ENCODE results near the gene PIAS3.

The PIAS3 gene

GRCh38 chr1:145891143-145891542 lies 32.3 kb upstream of the PIAS3 start:
- Histone ChIP-seq H3K9ac (ENCODE audit: low read depth, low read length) (peak overlapping the region; percentile 71), H3K4me3 (ENCODE audit: low read length) (peak overlapping the region; percentile 31), H3K27me3 (ENCODE audit: control insufficient read depth, insufficient read depth, low read length) (no peaks in the 10 kb centered on the region), H3K36me3 (ENCODE audit: insufficient read depth, low read length) (peaks cover 27% of the 10 kb centered on the region), H3K4me2 (ENCODE audit: low read length) (peak overlapping the region; percentile 66), H3K9me3 (replicated peaks; ENCODE audit: low read length) (no peaks in the 10 kb centered on the region), H3K4me1 (ENCODE audit: control insufficient read depth, insufficient read depth, low read length) (peaks cover 33% of the 10 kb centered on the region)

DNA sequence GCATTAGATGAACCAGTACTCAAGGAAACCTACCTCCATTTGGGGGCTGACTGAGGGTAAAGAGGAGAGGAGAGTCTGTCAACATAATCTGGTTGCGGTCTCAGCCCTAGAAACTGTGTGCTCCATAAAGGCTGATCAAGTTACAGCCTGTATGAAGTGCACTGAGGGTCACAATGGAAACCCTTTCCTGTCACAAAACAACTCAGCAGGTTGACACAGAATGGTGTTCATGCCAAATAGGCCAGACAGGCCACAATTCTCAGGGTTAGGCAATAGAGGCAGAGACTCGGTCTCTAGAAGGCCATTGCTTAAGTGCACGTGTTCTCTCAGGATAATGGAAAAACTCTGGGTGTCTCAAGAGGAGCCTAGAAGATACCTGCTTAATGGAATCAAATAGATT lies 30.8 kb upstream of the PIAS3 start:
- H3K27me3 ChIP-seq (ENCODE audit: control insufficient read depth, insufficient read depth, low read length): no peaks in the 10 kb centered on the region

DNA sequence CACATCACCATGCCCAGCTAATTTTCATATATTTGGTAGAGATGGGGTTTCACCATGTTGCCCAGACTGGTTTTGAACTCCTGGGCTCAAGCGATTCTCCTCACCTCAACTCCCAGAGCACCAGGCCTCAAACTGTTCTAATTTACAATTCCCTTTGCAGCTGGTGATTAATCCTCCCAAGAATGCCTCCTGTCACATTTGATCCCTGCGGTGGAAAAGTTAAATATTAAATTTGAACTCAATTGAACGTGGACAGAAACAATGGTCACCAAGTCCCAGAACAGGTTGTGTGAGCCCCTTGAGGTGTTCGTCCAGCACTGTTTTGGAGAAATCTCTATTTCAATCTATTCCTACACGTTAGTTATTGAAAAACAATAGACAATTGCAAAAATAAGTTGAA lies 28.8 kb upstream of the PIAS3 start:
- no peaks in the 10 kb centered on the region for H3K27me3 ChIP-seq (ENCODE audit: control insufficient read depth, insufficient read depth, low read length)
- no peak overlapping the region for H3K9ac ChIP-seq (ENCODE audit: low read depth, low read length)
- no peak overlapping the region for H3K4me2 ChIP-seq (ENCODE audit: low read length)
- no peaks in the 10 kb centered on the region for H3K9me3 ChIP-seq (replicated peaks; ENCODE audit: low read length)
- H3K4me3 ChIP-seq (ENCODE audit: low read length): no peak overlapping the region
- H3K4me1 ChIP-seq (ENCODE audit: control insufficient read depth, insufficient read depth, low read length): peaks cover 34% of the 10 kb centered on the region
- H3K36me3 ChIP-seq (ENCODE audit: insufficient read depth, low read length): no peaks in the 10 kb centered on the region

More for the DNA sequence above, 30.8 kb upstream of the PIAS3 start:
- Histone ChIP-seq H3K4me3 (ENCODE audit: low read length) (no peak overlapping the region), H3K9me3 (replicated peaks; ENCODE audit: low read length) (no peaks in the 10 kb centered on the region), H3K4me1 (ENCODE audit: control insufficient read depth, insufficient read depth, low read length) (peaks cover 42% of the 10 kb centered on the region), H3K9ac (ENCODE audit: low read depth, low read length) (no peak overlapping the region), H3K4me2 (ENCODE audit: low read length) (no peak overlapping the region), H3K36me3 (ENCODE audit: insufficient read depth, low read length) (peaks cover 14% of the 10 kb centered on the region)

DNA sequence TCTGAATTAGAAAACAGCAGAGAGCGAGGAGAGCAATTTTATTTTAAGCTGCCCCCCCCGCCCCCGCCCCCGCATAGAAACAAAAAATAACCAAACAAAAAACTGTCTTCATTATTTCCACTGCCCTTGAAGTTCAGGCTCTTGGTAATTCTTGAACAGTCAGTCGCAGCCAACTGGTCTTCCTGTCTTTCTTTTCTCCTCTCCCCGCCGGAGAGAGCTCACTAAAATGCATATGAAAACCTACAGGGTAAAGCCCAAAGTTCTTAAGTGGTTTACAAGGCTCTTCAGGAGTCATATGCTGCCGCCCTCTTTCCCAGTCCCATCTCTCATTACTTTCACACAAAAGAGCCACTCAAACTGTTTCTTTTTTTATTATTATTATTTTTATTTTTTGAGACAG lies 27.9 kb upstream of the PIAS3 start:
- Histone ChIP-seq H3K36me3 (ENCODE audit: insufficient read depth, low read length) (no peaks in the 10 kb centered on the region), H3K27me3 (ENCODE audit: control insufficient read depth, insufficient read depth, low read length) (no peaks in the 10 kb centered on the region), H3K4me1 (ENCODE audit: control insufficient read depth, insufficient read depth, low read length) (peaks cover 28% of the 10 kb centered on the region), H3K4me3 (ENCODE audit: low read length) (no peak overlapping the region), H3K9ac (ENCODE audit: low read depth, low read length) (no peak overlapping the region), H3K4me2 (ENCODE audit: low read length) (no peak overlapping the region), H3K9me3 (replicated peaks; ENCODE audit: low read length) (no peaks in the 10 kb centered on the region)

- Histone ChIP-seq H3K27me3 (ENCODE audit: control insufficient read depth, insufficient read depth, low read length) (no peaks in the 10 kb centered on the region), H3K9ac (ENCODE audit: low read depth, low read length) (peak overlapping the region; percentile 39)
Observed at GRCh38 chr1:145886390-145886789, 27.5 kb upstream of the PIAS3 start.

DNA sequence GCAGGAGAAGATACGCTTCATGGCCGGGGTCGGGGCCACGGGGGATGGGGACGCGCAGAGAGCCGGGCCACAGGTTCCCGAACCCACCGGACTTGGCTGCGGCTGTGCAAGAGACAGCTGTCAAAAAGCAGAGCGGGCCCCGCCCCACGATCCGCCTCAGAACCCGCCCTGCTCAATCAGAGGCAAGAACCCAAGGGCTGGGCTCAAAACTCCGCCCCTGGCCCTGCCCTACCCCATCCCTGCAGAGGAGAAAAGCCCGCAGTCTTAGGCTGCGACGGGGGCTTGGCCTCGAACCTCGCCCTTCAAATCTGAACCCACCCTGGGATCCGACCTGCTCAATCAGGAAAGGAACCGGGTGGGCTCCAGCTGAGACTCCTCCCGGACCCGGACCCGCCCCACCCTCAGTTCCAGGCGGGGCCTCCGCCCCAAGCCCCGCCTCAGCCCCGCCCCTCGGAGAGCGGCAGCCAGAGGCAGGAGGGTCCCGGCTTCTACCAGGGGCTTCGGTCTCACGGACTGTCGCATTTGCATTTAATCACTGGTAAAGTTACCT lies 26.9 kb upstream of the PIAS3 start, which contains the start of gene ANKRD35:
Gene ANKRD35, minus strand, starts transcription at position 129 of the 550 bp plus-strand sequence. Its CDS starts 108 bp downstream, at position 21.
- no peaks in the 10 kb centered on the region for H3K9me3 ChIP-seq (replicated peaks; ENCODE audit: low read length)
- H3K4me1 ChIP-seq (ENCODE audit: control insufficient read depth, insufficient read depth, low read length): peaks cover 18% of the 10 kb centered on the region
- no peaks in the 10 kb centered on the region for H3K27me3 ChIP-seq (ENCODE audit: control insufficient read depth, insufficient read depth, low read length)
- H3K4me2 ChIP-seq (ENCODE audit: low read length): peak within 1 kb of the TSS; percentile 87
- H3K9ac ChIP-seq (ENCODE audit: low read depth, low read length): peak within 1 kb of the TSS; percentile 39
- H3K36me3 ChIP-seq (ENCODE audit: insufficient read depth, low read length): no peaks in the 10 kb centered on the region
- peak within 1 kb of the TSS; percentile 83 for H3K4me3 ChIP-seq (ENCODE audit: low read length)

More at GRCh38 chr1:145886390-145886789, 27.5 kb upstream of the PIAS3 start:
- no peaks in the 10 kb centered on the region for H3K36me3 ChIP-seq (ENCODE audit: insufficient read depth, low read length)
- peaks cover 23% of the 10 kb centered on the region for H3K4me1 ChIP-seq (ENCODE audit: control insufficient read depth, insufficient read depth, low read length)
- H3K4me3 ChIP-seq (ENCODE audit: low read length): peak overlapping the region; percentile 83
- peak overlapping the region; percentile 87 for H3K4me2 ChIP-seq (ENCODE audit: low read length)
- no peaks in the 10 kb centered on the region for H3K9me3 ChIP-seq (replicated peaks; ENCODE audit: low read length)

DNA sequence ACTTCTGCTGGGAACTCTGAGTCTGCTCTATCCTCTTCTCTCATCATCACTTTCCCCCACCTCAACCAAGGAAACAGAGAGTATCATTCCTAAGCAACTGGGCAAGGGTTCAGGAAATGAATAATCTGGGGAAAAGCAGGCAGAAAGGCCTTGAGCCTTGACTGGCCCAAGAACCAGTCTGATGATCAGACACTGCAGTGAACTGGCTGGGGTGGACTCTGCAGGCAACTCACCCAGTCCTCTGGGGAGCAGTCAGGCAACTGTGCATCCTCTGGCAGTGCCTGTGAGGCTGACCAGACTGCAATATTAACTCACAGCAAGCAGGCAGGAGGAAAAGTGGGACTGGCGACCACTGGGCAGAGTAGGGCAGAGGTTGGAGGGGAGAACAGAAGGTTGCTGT lies 25.8 kb upstream of the PIAS3 start:
- H3K4me3 ChIP-seq (ENCODE audit: low read length): no peak overlapping the region
- H3K27me3 ChIP-seq (ENCODE audit: control insufficient read depth, insufficient read depth, low read length): no peaks in the 10 kb centered on the region
- peak overlapping the region; percentile 87 for H3K4me2 ChIP-seq (ENCODE audit: low read length)
- H3K36me3 ChIP-seq (ENCODE audit: insufficient read depth, low read length): no peaks in the 10 kb centered on the region
- peaks cover 13% of the 10 kb centered on the region for H3K4me1 ChIP-seq (ENCODE audit: control insufficient read depth, insufficient read depth, low read length)
- no peak overlapping the region for H3K9ac ChIP-seq (ENCODE audit: low read depth, low read length)
- no peaks in the 10 kb centered on the region for H3K9me3 ChIP-seq (replicated peaks; ENCODE audit: low read length)

DNA sequence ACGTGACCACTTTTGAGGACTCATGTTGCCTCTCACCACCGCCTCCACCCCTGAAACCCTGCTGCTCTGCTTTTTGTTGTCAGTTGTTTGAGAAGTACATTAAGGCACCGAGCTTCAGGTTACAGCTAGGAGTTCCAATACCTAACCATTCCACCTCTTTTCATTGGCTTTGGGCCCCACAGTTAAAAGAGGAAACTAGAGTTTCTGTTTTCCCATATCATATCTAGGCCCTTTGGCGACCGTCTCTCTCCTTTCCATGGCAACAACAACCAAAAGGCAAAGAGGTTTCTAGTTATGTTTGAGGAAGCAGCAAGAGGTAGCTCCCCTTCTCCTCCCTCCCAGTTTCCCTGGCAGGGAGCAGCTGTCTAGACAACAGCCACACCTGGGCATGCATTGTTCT lies 20.9 kb upstream of the PIAS3 start:
- Histone ChIP-seq H3K4me2 (ENCODE audit: low read length) (no peak overlapping the region), H3K9me3 (replicated peaks; ENCODE audit: low read length) (no peaks in the 10 kb centered on the region), H3K36me3 (ENCODE audit: insufficient read depth, low read length) (no peaks in the 10 kb centered on the region), H3K9ac (ENCODE audit: low read depth, low read length) (no peak overlapping the region), H3K27me3 (ENCODE audit: control insufficient read depth, insufficient read depth, low read length) (no peaks in the 10 kb centered on the region), H3K4me3 (ENCODE audit: low read length) (no peak overlapping the region), H3K4me1 (ENCODE audit: control insufficient read depth, insufficient read depth, low read length) (peaks cover 5% of the 10 kb centered on the region)

- no peak overlapping the region for H3K4me2 ChIP-seq (ENCODE audit: low read length)
- no peaks in the 10 kb centered on the region for H3K4me1 ChIP-seq (ENCODE audit: control insufficient read depth, insufficient read depth, low read length)
- no peaks in the 10 kb centered on the region for H3K9me3 ChIP-seq (replicated peaks; ENCODE audit: low read length)
- H3K36me3 ChIP-seq (ENCODE audit: insufficient read depth, low read length): no peaks in the 10 kb centered on the region
- H3K9ac ChIP-seq (ENCODE audit: low read depth, low read length): no peak overlapping the region
- H3K4me3 ChIP-seq (ENCODE audit: low read length): no peak overlapping the region
- no peaks in the 10 kb centered on the region for H3K27me3 ChIP-seq (ENCODE audit: control insufficient read depth, insufficient read depth, low read length)
Observed at GRCh38 chr1:145878724-145879123, 19.8 kb upstream of the PIAS3 start.

GRCh38 chr1:145877923-145878486 lies 19.1 kb upstream of the PIAS3 start:
- Histone ChIP-seq H3K4me2 (ENCODE audit: low read length) (no peak overlapping the region), H3K27me3 (ENCODE audit: control insufficient read depth, insufficient read depth, low read length) (no peaks in the 10 kb centered on the region), H3K4me1 (ENCODE audit: control insufficient read depth, insufficient read depth, low read length) (peaks cover under 1% of the 10 kb centered on the region), H3K36me3 (ENCODE audit: insufficient read depth, low read length) (no peaks in the 10 kb centered on the region), H3K9me3 (replicated peaks; ENCODE audit: low read length) (no peaks in the 10 kb centered on the region), H3K9ac (ENCODE audit: low read depth, low read length) (no peak overlapping the region), H3K4me3 (ENCODE audit: low read length) (no peak overlapping the region)

- peaks cover 19% of the 10 kb centered on the region for H3K4me1 ChIP-seq (ENCODE audit: control insufficient read depth, insufficient read depth, low read length)
- H3K36me3 ChIP-seq (ENCODE audit: insufficient read depth, low read length): no peaks in the 10 kb centered on the region
- H3K9me3 ChIP-seq (replicated peaks; ENCODE audit: low read length): no peaks in the 10 kb centered on the region
- no peak overlapping the region for H3K4me3 ChIP-seq (ENCODE audit: low read length)
- H3K27me3 ChIP-seq (ENCODE audit: control insufficient read depth, insufficient read depth, low read length): no peaks in the 10 kb centered on the region
- H3K9ac ChIP-seq (ENCODE audit: low read depth, low read length): no peak overlapping the region
- H3K4me2 ChIP-seq (ENCODE audit: low read length): no peak overlapping the region
Observed at GRCh38 chr1:145874646-145875045, 15.8 kb upstream of the PIAS3 start.
